CD4-positive, alpha-beta T cell treated with Interleukin-15 for 4 hours (primary cell): ENCODE results near the gene STK39.

Source experiments
- DNase-seq: peaks from one replicate; pipeline ENCODE4 v3.0.0-alpha.2; 2020; ENCODE audit warnings: low spot score

The STK39 gene

DNA sequence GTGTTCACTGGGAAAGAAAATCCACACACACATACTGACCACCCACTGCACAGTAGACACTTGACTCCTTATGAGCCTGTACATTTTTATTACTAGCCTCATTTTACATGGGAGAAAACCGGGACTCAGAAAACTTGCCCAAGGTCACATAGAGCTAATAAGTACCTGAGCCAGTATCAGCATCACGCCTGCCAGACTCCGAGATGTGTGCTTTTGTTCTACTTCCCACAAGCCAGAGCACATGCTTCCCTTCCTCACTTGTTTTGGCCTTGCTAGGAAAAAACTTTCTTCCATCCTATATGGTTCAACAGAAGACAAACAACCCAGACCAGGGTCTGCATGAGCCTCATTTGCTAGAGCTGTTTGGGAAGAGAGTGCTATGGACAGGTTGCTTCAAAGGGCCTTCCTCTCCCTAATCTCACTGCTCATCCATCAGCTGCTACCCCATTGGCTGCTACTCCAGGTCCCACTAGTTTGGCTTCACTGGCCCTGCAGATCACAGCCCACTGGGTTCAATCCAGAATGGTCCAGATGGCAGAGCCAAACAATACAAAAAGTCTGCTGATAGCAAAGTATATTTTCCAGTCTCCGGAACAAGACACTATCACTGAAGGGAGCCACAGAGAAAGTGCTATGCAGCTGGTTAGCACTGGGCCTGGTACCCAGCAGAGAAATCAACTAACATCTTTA is 63.9 kb downstream of the STK39 start:
- no peak for DNase-seq

DNA sequence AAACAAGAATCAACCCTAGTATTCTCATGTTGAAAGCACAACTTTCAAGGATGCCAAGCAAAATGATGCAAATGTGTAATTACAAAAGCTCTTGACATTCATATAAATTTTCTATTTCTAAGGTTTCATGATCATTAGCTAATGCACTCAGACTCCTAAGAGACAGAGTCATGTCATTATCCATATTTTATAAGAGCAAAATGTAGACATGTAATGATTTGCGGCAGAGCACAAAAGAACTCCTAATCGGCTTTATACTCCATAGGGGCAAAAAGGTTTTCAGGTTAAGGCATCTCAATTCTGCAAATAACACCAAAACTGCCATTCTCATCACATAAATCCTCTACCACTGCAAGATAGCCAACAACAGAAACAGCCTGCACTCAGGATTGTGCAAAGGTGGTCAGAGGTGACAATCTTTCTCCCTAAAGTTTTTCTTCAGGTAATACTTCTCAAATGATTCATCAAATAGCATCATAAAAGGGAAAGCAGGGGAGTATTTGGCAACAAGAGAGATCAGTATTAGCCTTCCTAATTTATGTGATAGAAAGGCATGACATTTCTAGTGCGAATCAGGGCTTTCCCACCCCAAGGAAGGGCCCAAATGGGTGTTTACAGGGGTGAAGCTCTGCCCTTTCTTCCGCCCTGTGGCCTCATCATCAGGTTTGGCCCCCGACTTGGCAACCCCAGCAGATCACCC is 64.7 kb downstream of the STK39 start:
- DNase-seq: no peak

DNA sequence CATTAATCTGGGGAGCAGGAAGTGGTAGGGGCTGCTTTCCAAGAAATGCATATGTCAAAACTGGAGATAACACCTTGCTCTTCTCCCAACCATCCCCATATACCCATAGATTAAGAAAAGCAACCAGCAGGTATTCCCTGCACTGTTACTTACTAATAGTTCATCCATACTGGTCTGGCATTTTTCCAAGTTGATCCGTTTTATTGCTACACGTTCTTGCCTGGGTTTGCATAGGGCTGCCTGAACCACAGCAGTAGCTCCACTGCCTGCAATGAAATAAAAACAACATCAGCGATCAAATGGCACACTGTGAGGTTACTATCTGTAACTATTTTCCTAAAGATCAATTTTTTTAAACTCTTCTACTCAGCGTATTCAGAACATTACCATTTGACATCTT is 65.6 kb downstream of the STK39 start:
- DNase-seq: no peak

DNA sequence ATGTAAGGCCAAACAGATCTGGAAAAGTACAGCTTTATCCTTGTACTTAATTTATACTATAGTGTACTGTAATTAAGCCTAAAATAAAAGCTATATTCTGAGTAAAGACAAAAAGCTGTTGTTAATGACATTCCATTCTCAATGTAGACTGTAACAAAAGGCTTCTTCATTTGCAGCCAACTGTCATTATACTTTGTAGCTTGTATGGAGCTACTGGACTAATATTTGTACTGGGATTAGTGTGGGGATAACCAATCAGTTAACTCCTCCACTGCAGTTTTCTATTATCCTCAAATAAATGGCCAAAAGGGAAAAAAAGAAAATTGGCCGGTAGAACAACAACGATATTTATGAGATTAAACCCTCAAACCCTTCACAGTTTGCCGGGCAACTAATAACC is 66.5 kb downstream of the STK39 start:
- DNase-seq: no peak

DNA sequence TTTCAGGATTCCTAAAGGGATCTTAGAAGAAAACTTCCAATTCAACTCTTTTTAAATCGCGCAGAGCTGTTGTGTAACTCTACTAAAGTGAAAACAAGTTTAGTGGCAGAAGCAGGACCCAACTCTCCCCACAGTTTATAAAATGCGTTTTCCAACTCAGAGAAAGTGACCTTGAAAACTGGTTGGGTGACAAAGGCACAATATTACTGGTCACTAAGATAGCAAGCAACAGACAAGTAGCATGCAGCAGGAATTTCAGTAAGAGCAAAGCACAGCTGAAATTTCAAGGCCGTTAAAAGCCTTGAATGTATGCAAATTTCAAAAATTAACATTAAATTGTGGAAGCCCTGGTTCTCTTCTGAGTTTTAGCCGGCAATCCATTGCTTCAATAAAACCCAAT is 66.9 kb downstream of the STK39 start:
- DNase-seq: no peak

DNA sequence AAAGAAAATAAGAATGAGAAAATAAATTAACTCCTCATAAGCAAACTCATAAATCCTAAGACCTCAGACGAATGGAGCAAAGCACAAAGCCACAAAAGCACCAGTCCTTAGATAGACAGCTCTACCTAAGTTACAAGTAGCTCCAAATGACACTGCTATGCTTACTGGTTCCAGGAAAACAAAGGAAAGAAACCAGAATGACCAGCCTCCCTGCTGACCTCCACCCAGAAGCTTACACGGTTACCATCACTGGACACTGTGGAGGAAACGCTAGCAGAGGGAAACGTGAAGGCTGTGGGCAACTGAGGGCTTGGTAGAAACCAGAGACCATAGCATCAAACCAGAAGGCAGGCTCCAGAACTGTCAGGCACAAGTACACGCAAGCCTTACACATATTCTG is 67.8 kb downstream of the STK39 start:
- DNase-seq: no peak

DNA sequence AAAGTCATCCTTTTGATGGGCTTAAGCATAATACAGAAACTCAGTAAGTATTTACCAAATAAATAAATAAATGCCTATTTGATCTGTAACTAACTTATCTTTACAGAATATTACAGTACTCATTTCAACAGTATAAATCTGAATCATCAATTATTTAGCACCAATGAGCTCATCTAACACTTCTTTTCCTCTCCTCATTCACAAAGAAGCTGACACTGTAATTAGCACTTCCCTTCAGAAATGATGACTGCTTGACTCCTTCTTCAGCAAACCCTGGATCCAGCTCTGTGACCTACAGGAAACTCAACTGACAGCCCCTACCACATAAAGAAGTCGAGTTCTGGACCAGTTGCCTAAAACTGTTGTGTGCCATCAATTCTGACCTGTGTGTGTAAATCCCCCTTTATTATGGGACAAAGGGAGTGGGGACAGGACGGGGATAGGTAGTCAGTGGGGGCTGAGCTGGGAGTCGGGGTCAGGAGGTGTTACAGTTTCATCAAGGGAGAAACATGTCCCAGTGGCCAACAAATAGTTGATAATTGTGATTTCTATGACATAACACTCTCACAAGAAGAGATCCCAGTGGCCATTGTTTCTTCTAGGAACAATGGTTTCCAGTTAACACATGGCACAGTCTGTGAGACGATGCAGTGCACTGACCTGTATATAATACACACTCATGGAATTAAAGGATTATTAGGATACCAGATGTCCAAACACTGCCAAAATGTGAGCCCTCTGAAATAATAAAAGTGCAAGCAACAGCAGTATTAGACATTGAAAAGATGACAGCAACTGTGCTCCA is 68.7 kb downstream of the STK39 start:
- DNase-seq: no peak

DNA sequence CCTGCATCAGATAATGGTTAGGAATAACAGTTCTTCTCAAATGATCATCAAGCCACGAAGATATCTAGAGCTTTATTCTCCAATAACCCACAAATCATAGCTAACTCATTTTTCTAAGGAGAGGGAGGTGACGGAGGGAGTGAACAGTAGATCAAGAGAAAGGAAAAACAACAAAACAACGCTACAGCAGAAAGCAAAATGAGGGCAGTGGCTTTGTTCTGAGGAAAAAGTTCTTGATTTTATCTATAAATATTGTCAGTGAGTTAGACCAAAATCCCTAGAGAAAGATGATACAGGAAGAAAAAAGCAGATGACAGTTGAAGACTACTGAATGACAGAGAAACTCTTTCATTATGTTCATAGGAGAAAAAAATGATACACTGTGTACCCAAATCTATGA is 71.0 kb downstream of the STK39 start:
- no peak for DNase-seq

DNA sequence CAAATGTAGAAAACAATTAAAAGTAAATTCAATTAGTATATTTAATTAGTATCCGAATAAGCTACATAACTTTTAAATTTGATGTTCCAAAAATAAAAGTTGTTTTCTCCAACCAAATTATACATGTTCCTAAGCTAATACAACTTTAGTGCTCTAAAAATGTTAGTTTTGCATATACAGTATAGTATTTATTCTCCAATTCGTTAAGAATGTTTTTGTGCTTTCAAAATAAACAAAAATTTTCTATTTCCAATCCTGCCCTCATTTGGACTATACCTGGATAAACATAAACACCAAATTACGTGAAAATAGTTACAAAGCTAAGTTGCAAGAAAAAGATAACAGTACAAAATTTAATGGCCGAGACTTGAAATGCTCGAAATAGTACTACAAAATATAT is 71.9 kb downstream of the STK39 start:
- DNase-seq: no peak

DNA sequence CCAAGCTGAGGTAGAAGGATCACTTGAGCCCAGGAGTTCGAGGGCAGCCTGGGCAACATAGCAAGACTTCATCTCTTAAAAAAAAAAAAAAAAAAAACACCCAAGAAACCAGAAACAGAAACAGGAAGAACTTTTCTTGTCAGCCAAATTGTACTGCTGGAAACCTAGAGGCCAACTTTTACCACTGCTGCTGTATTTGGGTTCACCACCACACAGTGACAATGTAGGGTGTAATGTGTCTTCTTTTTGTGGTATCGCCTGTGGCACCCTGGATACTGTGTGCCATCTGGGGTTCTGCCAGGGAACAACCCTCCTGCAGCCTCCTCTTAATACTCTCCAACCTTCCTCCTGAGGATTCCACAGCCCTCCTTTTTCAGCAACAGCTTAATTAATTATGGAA is 72.6 kb downstream of the STK39 start:
- peak; percentile 30 for DNase-seq

DNA sequence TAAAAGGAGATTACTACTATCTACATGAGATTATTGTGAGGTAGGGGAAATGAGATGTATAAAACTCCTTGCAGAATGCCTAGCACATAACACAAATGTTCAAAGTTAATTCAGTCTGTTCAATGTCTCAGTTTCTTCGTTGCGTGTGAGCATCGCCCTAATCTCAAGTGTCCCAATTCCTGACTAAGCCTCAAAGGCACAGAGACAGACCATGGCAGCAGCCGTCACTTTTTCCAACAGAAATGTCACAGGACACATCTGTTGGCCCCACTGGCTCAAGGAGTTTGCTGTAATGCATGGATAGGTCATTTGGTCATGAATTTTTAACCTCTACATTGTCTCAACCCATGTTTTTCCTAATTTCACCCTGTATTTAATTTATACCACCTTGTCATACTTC is 75.3 kb downstream of the STK39 start:
- no peak for DNase-seq

DNA sequence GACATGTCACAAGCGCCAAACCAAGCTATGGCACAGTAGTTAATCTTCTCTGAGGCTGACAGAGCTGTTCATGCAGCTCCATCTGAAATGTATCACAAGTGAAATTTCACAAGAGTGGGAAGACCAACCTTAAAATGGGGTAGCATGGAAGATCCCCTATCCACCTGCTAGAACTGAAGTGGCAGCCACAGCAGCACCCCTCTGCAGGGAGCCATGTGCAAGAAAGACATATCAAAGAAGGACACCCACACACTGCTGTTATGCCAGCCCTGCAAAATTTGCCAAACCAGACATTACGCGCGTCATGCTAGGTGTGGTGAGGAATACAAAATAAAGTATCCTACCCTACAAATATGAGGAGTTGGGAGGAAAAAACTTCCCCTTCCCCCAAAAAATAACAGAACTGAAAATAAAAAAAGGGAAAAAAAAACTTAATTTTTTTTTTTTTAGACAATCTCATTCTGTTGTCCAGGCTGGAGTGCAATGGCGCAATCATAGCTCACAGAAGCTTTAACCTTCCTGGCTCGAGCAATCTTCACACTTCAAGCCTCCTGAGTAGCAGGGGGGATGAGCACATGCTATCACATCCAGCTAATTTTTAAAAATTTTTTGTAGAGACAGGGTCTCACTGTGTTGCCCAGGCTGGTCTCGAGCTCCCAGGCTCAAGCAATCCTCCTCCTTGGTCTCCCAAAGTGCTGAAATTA is 76.2 kb downstream of the STK39 start:
- DNase-seq: no peak

DNA sequence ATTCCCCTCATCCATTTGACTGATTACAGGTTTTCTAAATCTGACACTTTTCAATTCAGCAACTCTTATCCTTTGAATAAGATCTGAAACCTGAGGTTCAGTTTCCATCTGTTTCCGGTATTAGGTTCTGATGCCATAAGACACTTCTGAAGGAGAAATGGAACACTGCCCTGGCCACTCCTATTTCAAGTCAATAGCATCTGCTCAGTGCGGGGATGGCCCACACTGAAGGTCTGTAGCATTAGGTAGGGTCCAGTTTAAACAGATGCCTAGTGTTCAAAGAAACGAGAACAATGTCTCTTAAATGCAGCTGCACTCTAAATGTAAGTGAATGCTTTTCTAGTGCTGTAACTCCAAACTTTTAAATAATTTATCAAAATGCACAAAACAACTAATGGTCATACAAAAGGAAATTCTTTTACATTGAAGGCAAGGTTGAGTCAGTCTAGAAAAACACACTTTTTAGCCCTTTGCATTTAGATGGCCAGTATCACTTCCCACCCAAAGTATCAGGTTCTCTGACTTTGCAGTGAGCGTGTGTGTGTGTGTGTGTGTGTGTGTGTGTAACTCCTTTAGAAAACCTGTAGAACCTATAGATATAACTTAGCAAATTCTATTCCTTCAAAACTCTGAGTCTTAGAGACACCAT is 78.2 kb downstream of the STK39 start:
- no peak for DNase-seq

DNA sequence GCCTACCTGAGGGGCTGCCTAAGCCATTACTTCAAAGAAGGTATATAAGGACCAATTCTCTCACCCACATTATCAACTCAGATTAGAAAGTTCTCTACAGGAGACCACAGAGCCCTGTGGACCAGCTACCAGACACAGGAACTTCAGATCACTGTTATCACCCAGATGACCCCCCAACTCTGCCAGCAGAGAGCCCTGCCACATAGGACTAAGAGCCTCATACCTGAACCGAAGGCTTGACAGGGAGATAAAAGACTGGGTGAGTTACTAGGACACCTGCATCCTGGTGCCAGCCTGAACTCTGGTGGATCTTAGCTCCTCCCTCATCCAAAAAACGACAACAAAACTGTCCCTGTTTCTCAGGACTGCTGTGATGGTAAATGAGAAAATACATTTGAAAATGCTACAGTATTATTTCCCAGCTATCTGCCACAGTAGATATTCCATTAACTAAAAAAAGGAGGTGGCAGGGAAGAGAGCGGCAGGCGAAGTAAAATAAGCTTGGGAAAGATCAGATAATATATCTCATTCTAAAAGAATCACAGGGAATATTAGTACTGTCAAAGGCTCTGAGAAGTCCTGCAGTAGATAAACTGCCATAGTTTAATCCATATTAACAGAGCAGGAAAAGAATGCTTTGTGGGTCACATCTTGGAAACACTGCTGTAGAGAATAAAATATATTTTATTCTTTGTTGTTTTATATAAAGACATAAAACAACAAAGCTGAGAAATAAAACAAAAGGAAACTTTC is 79.7 kb downstream of the STK39 start:
- DNase-seq: no peak

DNA sequence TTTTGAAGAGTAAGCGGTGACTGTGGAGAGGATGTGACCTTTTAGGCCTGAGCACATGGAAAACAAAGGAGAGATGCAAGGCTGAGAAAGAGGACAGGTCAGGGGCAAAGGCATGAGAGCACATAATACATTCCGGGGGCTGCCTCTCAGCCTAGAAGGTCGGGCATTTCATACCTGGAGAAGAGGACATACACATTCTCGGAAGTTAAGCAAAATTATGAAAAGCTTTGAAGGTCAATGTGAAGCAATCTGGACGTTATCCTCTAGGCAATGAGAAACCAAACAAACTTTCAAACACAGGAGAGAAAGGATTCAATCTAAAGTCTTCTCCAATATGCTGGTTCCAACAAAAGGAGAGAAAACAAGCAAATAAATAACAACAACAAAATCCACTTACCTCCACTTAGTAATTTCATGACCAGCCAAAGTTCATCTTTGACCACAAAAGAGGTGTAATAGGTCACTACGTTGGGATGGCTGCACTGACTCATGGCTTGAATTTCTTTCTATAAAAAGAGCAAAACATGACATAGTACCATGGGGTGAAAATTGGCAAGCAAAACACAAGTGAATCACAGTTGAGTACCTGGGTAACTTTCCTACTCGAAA is 80.4 kb downstream of the STK39 start:
- DNase-seq: no peak

DNA sequence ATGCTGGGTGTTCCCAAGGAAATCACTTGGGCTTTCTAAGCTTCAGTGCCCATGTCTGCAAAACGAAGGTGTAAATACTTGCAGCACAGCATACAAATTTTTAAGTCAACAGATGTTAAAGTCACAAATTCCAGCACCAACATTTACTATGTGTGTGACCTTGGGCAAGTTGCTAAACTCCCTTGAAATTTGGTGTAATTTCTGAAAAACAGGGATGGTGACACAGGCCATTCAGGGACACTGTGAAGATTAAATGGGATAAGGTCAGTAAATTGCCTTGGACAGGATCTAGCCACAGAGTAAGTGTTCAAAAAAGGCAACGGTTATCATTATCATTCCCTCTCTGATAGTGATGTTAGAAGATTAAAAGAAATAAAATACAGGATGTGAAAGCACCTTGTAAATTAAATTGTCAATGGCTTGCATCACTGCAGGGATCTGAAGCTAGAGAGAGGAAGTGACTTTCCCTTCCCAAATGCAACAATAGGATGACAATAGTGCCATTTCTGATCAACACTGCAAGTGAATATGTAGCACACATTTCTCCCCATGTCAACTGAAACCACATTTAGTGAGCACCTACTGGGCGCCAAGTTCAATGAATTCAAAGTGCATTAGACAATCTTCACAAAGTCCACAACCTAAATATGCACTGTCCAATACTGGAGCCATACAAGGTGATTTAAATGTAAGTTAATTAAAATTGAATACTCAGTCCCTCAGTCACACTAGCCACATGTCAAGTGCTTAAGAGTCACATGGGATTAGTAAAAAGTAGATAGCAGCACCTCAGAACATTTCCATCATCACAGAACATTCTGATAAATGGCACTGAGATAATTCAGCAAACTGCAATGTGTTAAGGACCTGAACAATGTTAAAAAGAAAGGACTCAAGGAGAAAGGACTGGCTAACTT is 81.2 kb downstream of the STK39 start:
- no peak for DNase-seq

DNA sequence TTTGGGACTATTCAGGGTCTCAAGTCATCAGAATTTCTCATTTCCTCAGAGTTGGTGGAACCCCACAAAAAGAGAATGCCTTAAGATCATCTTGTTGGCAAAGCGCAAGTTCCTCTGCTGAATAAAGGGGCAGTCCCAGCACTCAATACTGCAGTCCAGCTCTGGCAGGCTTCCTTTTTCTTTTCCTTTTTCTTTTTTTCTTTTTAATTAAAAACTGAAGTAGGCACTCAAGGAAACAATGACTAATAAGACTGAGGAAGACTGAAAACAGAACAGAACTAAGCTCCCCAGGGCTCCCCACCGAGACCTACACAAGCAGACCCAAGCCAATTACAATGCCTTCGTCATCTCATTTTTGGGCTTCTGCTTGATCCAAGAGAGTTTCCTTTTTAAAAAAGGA is 82.0 kb downstream of the STK39 start:
- no peak for DNase-seq

DNA sequence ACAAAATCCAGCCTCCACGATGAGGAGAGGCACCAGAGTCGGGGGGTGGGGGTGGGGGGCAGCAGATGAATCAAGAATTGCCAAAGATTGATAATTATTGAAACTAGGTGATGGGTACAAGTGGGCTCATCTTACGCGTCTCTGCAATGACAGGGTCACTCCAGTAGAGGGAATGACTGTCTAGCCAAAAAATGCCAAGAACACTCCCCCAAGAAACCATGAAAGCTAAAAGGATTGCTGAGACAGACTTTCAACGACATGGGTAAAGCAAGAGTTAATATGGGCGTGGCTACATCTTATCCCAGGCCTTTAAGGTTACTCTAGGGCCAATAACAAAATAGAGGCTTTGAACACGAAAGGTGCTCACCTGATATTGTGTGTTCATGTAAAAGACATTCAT is 86.5 kb downstream of the STK39 start:
- DNase-seq: peak; percentile 14

DNA sequence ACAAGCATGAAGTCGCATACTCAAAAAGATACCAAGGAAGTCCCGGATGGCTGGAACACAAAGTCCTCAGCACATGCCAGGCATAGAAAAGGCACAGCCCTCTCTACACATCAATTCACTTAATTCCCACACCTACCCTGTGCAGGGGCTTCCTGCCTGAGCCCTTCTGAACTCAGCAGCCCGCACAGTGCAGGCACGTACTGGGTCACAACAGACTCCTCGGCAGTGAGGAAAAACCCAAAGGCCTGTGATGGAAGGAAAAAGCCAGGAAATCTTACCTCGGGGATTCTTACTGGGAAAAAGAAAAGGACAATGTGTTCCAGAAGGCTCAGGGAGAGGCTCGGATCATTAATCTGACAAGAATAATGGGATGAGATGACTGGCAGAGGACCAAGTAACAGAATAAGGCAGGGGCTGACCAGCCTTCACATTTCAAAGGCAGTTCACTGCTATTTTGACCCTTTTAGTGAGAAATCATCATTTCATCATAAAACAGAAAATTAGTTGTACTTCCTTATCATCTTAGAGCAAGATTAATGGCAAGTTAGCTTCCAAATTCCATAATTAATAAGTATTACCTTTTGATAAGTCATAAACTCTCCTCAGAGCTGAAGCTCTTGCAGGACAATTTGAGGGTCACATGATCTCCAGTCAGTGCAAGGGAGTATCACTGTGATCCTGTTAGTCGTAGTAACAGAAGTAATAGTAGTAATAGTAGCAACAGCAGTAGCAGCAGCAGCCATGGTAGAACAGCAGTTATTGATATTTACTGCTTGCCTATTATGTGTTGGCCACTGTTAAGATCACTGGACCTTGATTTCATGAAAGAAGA is 87.4 kb downstream of the STK39 start:
- DNase-seq: no peak
